NT2/D1 (cell line): ENCODE data around the gene MPG.

Source experiments
- DNase-seq: peaks from one replicate; pipeline ENCODE4 v3.0.0-alpha.2; 2011; ENCODE audit warnings: low read depth, low spot score
- H3K27me3 ChIP-seq: 2 replicates; pipeline ENCODE4 v1.6.0; 2011; ENCODE audit warnings: mild to moderate bottlenecking; ENCODE audit not compliant: insufficient read length, insufficient read depth
- H3K36me3 ChIP-seq: 2 replicates; pipeline ENCODE4 v1.6.1; 2011; ENCODE audit warnings: mild to moderate bottlenecking, low read length, mixed read lengths; ENCODE audit not compliant: insufficient read depth, insufficient read length
- H3K4me1 ChIP-seq: 2 replicates; pipeline ENCODE4 v1.5.1; 2011; ENCODE audit not compliant: insufficient read depth, insufficient read length
- H3K4me3 ChIP-seq: 2 replicates; pipeline ENCODE4 v1.5.1; 2011; ENCODE audit warnings: low read depth; ENCODE audit not compliant: insufficient read length
- H3K9ac ChIP-seq: 2 replicates; pipeline ENCODE4 v1.6.0; 2011; ENCODE audit warnings: low read depth; ENCODE audit not compliant: insufficient read length
- H3K9me3 ChIP-seq: 2 replicates; pipeline ENCODE4 v1.5.1; 2011; ENCODE audit warnings: mild to moderate bottlenecking, low read length; ENCODE audit not compliant: insufficient read depth
- SUZ12 ChIP-seq: IDR thresholded peaks from 2 replicates; pipeline ENCODE4 v1.6.1; 2011; ENCODE audit not compliant: insufficient read length, insufficient read depth; ENCODE audit errors: extremely low read depth
- YY1 ChIP-seq: IDR thresholded peaks from 2 replicates; pipeline ENCODE4 v1.6.1; 2011; ENCODE audit not compliant: insufficient read length, insufficient read depth
- ZNF274 ChIP-seq: IDR thresholded peaks from 2 replicates; pipeline ENCODE4 v1.6.1; 2011; ENCODE audit warnings: mild to moderate bottlenecking, low read depth, low read length

Gene MPG

DNA sequence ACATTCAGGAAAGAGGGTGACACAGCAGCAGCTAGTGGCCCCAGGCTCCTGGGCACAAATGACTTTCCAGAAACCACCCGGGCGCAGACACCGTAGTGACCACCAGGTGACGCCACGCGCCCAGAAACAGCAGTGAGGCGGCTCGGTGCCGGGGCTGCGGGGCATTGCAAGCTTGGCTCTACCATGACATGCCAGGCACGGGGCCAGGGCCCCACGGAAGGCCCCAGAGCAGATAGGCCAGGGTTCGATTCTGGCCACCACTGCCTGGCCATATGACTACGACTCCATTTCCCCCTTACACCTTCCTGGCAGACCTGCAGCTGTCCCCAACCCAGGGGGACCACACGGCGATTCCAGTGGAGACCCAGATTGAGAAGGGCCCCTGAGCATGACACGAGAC lies 12.3 kb upstream of the MPG start:
- no peaks in the 10 kb centered on the region for H3K27me3 ChIP-seq
- H3K9ac ChIP-seq = peak overlapping the region; percentile 37
- TF ChIP-seq SUZ12 = no peak
- no peak for DNase-seq
- H3K36me3 ChIP-seq = peaks cover 86% of the 10 kb centered on the region
- no peaks in the 10 kb centered on the region for H3K9me3 ChIP-seq
- no peak overlapping the region for H3K4me3 ChIP-seq
- H3K4me1 ChIP-seq = peaks cover 49% of the 10 kb centered on the region

DNA sequence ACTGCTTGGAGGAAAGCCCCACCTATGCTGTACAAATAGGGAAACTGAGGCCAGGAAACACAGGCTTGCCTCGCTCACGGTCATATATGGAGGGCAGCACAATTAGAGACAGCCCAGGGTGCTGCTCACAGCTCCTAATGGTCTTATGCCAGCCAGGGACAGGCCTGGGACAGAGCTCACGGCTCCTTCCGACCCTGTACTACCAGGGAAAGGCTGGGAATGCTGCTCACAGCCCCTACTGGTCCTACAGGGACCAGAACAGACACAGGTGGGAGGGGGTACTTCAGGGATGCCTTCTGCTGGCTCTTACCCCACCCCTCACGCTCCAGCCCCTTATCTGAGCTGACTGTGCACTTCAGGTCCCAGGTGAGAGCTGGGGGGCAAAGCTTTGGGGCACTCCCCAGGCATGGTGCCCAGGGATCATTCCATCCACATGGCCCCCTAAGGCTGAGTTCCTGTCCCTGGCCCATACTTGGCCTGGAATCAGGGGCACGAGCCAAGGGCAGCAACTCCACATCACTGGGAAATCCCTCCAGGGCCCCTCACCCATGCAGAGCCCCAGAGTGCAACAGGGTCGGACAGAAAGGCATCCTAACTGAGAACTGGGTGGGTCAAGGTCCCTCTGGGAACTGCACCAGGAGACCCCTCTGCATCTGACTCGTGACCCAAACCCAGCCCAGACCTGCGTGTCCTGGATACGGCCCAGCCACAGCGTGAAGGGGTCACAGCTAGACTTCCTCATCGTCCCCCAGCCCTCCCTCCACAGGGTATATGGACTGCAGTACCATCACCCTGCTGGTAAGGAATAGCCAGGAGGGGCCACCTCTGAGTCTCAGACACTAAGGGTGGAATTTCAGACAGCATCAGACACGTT lies 11.5 kb upstream of the MPG start:
- DNase-seq = no peak
- no peak for TF ChIP-seq SUZ12
- no peak for TF ChIP-seq YY1
- no peak for TF ChIP-seq ZNF274
- H3K9ac ChIP-seq = no peak overlapping the region
- peaks cover 84% of the 10 kb centered on the region for H3K36me3 ChIP-seq
- no peaks in the 10 kb centered on the region for H3K9me3 ChIP-seq
- no peak overlapping the region for H3K4me3 ChIP-seq
- peaks cover 55% of the 10 kb centered on the region for H3K4me1 ChIP-seq
- H3K27me3 ChIP-seq = no peaks in the 10 kb centered on the region

DNA sequence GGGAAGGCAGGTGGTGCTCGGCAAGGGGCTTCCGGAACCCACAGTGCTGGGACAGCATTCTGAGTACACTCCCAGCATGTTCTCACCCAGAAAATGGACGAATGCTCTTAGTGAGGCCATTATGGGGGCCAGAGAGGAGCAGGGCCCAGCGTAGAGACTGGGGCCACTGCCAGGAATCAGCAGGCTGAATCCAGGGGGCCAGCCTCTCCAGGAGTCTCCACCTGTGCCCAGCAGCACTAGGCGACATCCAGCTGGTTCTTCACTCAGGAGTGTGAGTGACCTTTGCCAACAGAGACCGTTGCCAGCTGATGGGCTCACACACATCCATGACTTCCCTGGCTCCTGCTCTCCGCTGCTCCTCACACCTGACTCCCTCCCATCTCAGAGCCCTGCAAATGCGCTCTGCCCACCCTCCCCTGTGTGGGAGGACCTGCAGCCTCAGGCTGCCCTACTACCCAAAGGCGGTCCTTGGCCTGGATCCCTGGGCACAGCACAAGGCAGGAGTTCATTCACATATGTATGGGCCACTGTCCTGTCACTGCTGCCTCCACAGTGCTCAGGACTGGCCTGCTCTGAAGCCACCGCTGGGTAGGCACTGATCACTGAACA lies 10.7 kb upstream of the MPG start:
- peaks cover 76% of the 10 kb centered on the region for H3K36me3 ChIP-seq
- H3K4me3 ChIP-seq = no peak overlapping the region
- TF ChIP-seq ZNF274 (no peak), YY1 (no peak), SUZ12 (no peak)
- no peaks in the 10 kb centered on the region for H3K27me3 ChIP-seq
- peak overlapping the region; percentile 26 for H3K9ac ChIP-seq
- H3K9me3 ChIP-seq = no peaks in the 10 kb centered on the region
- DNase-seq = no peak
- peaks cover 55% of the 10 kb centered on the region for H3K4me1 ChIP-seq

DNA sequence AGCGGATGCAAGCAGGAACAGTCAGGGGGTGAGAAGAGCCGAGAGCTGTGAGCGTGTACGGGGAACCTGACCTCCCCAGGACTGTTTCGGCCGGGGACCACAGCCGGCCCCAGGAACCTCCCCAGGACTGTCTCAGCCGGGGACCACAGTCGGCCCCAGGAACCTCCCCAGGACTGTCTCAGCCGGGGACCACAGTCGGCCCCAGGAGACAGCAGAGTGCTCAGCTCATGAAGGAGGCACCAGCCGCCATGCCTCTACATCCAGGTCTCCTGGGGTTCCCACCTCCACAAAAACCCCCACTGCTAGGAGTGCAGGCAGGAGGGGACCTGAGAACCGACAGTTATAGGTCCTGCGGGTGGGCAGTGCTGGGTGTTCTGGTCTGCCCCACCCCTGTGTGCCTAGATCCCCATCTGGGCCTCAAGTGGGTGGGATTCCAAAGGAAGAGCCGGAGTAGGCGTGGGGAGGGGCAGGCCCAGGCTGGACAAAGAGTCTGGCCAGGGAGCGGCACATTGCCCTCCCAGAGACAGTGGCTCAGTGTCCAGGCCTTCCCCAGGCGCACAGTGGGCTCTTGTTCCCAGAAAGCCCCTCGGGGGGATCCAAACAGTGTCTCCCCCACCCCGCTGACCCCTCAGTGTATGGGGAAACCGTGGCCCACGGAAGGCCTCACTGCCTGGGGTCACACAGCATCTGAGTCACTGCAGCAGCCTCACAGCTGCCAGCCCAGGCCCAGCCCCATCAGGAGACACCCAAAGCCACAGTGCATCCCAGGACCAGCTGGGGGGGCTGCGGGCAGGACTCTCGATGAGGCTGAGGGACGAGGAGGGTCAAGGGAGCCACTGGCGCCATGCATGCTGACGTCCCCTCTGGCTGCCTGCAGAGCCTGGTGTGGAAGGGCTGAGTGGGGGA lies 9.9 kb upstream of the MPG start:
- no peak for DNase-seq
- H3K36me3 ChIP-seq = peaks cover 68% of the 10 kb centered on the region
- no peak for TF ChIP-seq YY1
- no peak for TF ChIP-seq SUZ12
- no peak for TF ChIP-seq ZNF274
- no peak overlapping the region for H3K4me3 ChIP-seq
- no peaks in the 10 kb centered on the region for H3K27me3 ChIP-seq
- peaks cover 60% of the 10 kb centered on the region for H3K4me1 ChIP-seq
- peak overlapping the region; percentile 52 for H3K9ac ChIP-seq
- H3K9me3 ChIP-seq = no peaks in the 10 kb centered on the region

DNA sequence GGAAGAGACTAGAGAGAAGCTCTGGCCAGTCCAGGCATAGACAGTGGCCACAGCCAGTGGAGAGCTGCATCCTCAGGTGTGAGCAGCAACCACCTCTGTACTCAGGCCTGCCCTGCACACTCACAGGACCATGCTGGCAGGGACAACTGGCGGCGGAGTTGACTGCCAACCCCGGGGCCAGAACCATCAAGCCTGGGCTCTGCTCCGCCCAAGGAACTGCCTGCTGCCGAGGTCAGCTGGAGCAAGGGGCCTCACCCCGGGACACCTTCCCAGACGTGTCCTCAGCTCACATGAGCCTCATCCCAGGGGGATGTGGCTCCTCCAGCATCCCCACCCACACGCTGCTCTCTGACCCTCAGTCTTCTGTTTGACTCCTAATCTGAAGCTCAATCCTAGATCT lies 8.8 kb upstream of the MPG start:
- Histone ChIP-seq H3K4me1 (peaks cover 70% of the 10 kb centered on the region), H3K4me3 (no peak overlapping the region), H3K27me3 (no peaks in the 10 kb centered on the region), H3K9me3 (no peaks in the 10 kb centered on the region), H3K9ac (peak overlapping the region; percentile 59), H3K36me3 (peaks cover 57% of the 10 kb centered on the region)
- TF ChIP-seq SUZ12 = no peak
- TF ChIP-seq YY1 = no peak
- no peak for TF ChIP-seq ZNF274
- no peak for DNase-seq

DNA sequence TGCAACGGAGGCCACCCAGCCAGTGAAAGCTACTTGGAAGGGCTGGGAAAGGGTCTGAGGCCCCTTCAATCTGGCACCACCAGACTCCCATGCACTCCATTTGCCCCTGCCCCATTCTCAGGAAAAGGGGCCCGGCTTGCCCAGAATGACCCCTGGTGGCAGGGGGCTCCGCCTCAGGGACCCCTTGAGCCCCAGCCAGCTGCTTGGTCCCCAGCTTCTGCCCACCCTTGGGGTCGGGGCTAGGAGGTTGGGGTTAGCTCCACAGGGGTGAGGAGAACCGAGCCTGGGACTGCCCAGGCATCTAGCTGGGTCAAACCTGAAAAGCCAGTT lies 6.8 kb upstream of the MPG start:
- Histone ChIP-seq H3K27me3 (no peaks in the 10 kb centered on the region), H3K4me3 (peak overlapping the region; percentile 81), H3K36me3 (peaks cover 43% of the 10 kb centered on the region), H3K4me1 (peaks cover 82% of the 10 kb centered on the region), H3K9ac (peak overlapping the region; percentile 91), H3K9me3 (no peaks in the 10 kb centered on the region)
- no peak for TF ChIP-seq SUZ12
- no peak for TF ChIP-seq YY1
- TF ChIP-seq ZNF274 = no peak
- no peak for DNase-seq
